ENCODE results near the gene TMBIM1. TPM values are rescaled to one million over a fixed set of nuclear protein-coding genes. Genes with fewer than 3 reads are reported as not detected.

The TMBIM1 gene
- total RNA-seq, 1 donor from 2014 or later, result 8.1 TPM

Small RNA genes lying within 50 kb of the gene (small RNA-seq; reads per million reads assigned to genes)
- gene MIR6810 (ENCODE audit: low replicate concordance), result not detected

Other genes with a start within 250 kb of the TMBIM1 start
- gene RUFY4, start 223.2 kb downstream of the TMBIM1 start, total RNA-seq, result not detected
- 0.49 TPM for gene CXCR2, start 166.5 kb downstream of the TMBIM1 start, total RNA-seq
- not detected for gene CXCR1, start 125.5 kb downstream of the TMBIM1 start, total RNA-seq
- gene ARPC2, start 75.3 kb downstream of the TMBIM1 start, total RNA-seq, result 95.6 TPM
- 0.25 TPM for gene GPBAR1, start 31.5 kb downstream of the TMBIM1 start, total RNA-seq
- 94.2 TPM for gene AAMP, start 22.4 kb downstream of the TMBIM1 start, total RNA-seq
- 18.7 TPM for gene PNKD, start 22.0 kb downstream of the TMBIM1 start, total RNA-seq
- gene CATIP, start 64.4 kb upstream of the TMBIM1 start, total RNA-seq, result under 0.01 TPM
- 2.0 TPM for gene SLC11A1, start 89.8 kb upstream of the TMBIM1 start, total RNA-seq
- 8.6 TPM for gene CTDSP1, start 107.4 kb upstream of the TMBIM1 start, total RNA-seq
- gene VIL1, start 126.6 kb upstream of the TMBIM1 start, total RNA-seq, result not detected